Amniotic epithelial cell (primary cell): ENCODE data around the gene GAGE13.
"Not testable (repeated sequence)": the region's sequence is repeated elsewhere in the genome, so short reads cannot be mapped to it uniquely, and the experiment has no call there.

Experiments
- DNase-seq: peaks from one replicate; pipeline ENCODE4 v3.0.0-alpha.2; 2010; ENCODE audit warnings: low read depth

The GAGE13 gene, protein sequence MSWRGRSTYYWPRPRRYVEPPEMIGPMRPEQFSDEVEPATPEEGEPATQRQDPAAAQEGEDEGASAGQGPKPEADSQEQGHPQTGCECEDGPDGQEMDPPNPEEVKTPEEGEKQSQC

DNA sequence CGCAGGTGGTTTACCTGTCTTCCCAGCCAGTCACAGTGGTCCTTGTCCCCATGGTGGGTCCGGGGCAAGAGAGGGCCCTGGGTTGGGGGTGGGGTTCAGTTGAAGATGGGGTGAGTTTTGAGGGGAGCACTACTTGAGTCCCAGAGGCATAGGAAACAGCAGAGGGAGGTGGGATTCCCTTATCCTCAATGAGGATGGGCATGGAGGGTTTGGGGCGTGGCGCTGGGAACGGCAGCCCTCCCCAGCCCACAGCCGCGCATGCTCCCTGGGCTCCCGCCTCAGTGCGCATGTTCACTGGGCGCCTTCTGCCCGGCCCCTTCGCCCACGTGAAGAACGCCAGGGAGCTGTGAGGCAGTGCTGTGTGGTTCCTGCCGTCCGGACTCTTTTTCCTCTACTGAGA, at the start of gene GAGE13:
Gene GAGE13, plus strand, starts transcription at position 301 of the 400 bp plus-strand sequence. CDS start 1,156 bp downstream, outside the sequence.
- DNase-seq: not testable (repeated sequence)

DNA sequence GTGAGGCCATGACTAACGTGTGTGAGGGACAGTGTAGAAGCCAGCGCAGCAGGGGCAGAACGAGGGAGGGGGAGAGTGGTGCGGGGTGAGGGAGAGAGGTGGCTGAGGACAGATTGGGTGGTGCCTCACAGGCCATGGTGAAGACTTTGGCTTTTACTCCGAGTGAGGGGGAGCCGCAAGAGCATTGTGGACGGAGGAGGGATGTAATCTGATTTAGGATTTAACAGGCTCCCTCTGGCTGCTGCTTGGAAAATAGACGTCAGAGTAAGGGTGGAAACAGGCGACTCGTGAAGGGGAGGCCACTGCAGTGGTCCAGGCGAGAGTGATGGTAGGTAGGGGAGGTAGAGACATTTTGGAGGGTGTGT, 48.8 kb upstream of the GAGE13 start:
- peak; percentile 27 for DNase-seq

DNA sequence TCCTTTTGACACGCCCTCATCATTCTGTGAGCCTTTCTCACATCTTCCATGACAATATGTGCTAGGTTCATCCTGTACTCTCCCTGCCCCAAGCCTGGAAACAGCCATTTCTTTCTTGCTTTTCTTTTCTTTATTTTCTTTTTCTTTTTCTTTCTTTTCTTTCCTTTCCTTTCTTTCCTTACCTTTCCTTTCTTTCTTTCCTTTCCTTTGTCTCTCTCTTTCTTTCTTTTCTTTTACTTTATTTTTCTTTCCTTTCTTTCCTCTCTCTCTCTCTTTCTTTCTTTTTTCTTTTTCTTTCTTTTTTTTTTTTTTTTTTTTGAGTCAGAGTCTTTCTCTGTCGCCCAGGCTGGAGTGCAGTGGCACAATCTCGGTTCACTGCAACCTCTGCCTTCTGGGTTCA, 47.2 kb upstream of the GAGE13 start:
- DNase-seq: no peak

DNA sequence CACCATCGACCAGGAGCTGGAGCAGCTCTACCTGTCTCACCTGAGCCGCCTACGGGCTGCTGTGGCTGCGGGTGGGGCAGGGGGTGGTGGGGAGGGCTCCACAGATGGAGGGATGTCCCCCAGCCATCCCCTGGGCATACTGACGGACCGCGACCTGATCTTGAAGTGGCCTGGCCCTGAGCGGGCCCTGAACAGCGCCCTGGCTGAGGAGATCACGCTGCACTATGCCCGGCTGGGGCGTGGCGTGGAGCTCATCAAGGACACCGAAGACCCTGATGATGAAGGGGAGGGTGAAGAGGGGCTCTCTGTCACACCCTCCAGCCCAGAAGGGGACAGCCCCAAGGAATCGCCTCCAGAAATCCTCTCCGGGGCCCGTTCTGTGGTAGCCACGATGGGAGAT, 45.2 kb upstream of the GAGE13 start:
- DNase-seq: no peak

DNA sequence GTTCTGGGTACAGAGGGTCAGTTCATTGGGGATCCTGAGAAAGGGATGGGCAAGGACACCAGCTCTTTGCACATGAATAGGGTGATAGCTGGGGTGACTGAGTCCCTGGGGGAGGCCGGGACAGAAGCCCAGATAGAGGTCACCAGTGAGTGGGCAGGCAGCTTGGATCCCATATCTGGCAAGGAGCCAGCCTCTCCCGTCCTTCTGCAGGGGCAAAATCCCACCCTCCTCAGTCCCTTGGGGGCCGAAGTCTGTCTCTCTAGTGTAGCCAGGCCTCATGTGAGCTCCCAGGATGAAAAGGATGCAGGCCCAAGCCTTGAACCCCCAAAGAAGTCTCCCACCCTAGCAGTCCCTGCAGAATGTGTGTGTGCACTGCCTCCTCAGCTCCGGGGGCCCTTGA, 44.8 kb upstream of the GAGE13 start:
- no peak for DNase-seq

DNA sequence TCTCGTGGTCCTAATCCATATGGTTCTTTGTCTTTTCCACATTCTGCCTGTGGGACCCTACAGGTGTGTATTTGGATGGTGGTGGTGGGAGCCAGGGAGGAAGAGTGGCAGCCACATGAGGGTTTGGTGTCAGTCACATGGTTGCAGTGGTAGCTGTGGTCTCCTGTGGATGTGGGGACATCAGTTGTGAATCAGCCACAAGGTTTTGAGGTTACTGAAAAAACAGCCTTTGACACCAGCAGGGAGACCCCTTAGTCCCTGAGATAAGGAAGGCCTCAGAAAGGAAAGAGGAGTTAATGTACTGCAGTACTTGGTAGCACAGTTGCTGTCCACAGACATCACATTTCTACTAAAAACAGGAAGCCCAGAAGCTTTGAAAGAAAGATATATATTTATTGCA, 43.7 kb upstream of the GAGE13 start:
- no peak for DNase-seq

DNA sequence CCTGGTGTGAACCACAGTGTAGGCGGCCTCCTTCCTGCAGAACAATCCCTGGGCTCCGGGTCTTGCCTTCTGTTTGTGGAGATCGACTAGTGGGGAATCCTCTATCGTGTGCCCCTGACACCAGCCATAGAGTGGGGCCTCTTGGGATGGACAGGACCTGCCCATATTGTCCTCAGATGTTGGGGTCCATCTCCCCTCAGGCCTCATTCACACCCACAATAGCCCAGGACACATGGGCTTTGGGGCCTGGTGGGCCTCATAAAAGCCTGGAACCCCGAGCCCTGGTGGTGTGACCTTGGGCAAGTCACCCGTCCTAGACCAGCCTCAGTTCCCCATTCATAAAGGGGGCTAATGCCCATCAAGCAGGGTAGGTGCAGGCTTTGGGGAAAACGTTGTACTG, 41.2 kb upstream of the GAGE13 start:
- DNase-seq: no peak

DNA sequence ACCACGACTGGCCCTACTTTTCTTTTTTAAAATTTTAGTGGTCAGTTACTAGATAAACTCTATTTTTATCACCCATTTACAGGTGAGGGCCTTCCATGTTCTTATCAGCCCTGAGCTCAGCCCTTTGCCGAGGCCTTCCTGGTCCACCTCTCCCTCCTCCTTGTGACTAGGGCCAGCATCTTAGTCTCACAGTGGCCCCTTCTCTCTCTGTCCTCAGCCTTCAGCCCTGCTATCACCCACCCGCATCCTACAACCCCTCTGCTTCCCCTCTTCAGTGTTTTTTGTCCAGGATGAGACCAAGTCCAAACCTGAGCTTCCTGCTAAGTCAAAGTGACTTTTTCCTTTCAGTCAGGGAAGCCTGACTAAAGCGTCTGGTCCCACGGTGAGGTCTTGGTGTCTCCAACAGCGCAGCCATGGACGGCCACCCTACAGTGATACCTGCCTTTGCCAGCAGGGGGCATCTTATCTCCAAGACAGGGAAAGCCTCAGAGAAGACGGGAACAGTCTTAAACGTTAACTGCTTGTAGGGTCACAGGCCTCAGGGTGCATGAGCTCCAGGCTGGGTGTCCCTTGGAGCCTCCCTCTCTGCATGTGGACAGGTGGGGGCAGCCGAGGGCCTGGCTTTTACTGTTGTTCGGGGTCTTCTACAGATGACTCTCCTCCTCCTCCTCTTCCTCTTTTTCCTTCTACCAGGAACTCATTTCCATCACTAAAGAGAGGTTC, 39.6 kb upstream of the GAGE13 start:
- DNase-seq: peak; percentile 41

DNA sequence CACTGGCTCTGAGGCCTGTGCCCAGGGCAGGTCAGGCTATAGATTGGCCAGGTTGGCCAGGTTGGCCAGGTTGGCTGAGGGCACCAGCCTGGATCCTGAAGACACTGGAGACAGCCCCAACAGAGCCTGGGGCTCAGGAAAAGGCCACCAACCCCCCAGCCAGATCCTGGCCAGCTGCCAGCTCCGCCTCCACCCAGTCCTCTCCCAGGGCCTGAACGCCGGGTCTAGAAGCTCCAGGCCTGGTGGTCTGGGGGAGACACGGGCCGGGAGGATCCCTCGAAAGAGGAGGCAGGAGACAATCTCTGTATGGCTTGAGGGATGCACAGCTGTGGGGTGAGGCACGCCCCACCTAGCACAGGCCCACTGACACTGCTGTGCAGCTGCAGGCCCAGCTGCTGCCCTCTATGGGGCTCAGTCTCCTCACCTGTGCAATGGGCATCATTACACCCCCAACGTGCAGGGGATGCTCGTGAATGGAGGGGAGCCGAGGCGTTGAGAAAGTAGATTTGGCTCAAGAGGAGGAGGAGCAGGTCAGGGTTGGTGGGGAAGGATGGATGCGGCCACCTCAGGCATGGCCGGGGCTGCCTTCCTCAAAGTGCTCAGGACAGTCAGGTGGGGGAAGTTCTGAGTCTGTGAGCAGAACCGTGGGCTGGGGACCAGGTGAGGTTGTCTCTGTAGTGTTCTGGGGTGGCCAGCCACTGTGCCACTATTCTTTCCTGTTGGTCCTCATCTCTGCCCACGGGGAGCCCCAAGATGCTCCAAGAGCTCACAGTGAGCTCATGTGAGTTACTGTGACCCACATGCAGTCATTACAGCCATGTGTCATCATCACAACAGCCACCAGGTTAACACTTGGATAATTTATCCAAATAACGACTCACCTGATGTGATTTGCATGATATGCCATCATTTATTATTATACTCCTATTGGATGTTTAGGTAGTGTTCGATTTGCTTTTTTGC, 38.7 kb upstream of the GAGE13 start:
- DNase-seq: no peak

DNA sequence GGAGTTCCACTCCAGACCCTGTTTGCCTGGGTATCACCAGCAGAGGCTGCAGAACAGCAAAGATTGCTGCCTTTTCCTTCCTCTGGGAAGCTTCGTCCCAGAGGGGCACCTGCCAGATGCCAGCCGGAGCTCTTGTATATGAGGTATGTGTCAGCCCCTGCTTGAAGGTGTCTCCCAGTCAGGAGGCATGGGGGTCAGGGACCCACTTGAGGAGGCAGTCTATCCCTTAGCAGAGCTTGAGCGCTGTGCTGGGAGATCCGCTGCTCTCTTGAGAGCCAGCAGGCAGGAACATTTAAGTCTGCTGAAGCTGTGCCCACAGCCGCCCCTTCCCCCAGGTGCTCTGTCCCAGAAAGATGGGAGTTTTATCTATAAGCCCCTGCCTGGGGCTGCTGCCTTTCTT, 32.1 kb upstream of the GAGE13 start:
- DNase-seq: not testable (repeated sequence)

DNA sequence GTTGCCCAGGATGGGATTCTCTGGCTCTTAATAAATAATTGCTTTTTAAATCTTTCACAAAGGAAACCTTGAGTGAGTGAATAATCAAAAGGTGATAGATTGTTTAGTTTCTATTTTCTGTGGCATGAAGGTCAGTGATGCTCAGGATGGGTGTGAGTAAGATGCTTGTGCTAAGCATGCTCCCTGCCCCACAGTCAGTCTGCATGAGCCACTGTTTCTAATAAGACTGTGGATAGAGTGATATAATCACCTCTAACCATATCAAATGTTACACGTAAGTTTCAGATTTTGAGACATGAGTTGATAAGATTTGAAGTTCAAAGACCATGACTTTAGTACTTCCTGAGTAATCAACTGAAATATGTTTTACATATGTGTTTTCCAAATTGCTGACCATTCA, 30.7 kb upstream of the GAGE13 start:
- DNase-seq: no peak

DNA sequence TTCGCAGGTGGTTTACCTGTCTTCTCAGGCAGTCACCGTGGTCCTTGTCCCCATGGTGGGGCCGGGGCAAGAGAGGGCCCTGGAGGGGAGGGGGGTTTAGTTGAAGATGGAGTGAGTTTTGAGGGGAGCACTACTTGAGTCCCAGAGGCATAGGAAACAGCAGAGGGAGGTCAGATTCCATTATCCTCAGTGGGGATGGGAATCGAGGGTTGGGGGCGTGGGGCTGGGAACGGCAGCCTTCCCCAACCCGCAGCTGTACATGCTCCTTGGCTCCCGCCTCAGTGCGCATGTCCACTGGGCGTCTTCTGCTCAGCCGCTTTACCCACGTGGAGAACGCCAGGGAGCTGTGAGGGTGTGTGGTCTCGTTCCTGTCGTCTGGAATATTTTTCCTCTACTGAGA, 28.0 kb upstream of the GAGE13 start, which contains the start of gene GAGE10:
Gene GAGE10, plus strand, starts transcription at position 301 of the 400 bp plus-strand sequence. CDS start 1,214 bp downstream, outside the sequence.
- DNase-seq: no peak

DNA sequence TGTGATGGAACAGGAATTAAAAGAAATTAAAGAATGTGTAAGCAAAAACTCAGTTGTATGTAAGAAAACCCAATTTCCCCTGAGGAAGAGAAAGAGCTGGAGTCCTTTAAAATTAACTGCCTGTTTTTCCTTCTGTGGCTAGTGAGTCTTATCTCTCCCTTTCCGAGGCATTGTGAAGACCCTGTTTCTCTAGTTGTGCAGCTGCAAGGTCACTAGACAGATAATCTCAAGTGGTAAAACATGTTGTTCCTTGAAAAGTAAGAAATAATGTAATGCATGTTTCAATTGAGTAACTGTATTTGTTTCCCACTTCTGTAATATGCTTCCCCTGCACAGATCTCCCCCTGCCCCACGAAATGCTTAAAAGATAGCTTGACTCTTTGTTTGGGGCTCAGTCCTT, 23.6 kb upstream of the GAGE13 start:
- not testable (repeated sequence) for DNase-seq

DNA sequence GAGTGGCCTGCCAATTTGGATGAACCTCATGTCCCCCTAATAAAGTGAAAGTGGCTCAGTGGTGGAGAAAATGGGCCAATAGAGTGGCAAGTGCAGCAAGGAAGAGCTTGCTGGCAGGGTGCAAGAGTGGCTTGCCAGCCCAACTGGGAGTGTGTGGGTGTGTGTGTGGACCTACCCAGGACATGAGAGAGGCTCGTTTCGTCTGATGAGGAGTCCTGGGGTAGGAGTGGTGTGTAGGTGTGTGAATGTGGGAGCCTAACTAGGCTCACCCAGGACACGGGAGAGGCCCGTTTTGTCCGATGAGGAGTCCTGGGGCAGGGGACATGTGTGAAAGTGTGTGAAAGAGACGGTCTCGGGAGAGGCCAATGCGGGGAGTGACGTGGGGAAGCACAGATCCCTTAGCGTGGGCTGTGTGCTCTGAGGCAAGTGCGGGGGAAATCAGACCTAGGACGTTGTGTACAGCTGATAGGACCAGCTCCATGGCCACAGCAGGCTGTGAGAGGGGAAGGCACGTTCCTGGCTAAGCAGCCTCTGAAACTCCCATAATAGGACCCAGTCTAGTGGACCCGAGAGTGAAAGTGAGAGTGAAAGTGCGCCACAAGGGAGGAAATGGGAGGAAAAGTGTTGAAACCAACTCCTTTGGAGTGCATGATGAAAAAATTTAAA, 22.6 kb upstream of the GAGE13 start:
- peak; percentile 10 for DNase-seq

DNA sequence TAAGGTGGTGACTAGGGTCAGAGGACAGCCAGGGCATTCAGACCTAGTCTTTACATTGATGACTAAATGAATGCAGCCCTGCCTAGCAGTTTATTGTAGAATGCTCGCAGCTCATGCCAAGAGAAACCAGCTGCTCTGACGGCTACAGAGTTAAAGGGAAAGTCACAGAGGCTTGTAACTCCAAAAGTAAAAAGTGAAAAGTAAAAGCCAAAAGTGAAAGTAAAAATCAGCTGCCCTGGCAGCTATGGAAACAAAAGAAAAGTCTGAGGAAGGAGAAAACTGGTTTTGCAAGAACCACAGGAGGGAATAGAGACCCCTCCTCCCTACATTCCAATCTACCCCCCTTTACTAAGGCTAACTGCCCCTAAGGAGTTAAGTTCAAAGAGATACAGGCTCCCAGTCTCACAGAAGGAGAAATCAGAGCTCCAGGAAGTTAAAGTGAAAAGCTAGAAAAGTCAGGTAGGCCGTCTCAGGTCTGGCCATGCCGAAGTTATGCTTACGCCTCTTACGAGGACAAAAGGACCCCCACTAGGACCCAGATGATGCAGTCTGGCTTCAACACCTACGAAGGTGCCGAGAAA, 21.9 kb upstream of the GAGE13 start:
- peak; percentile 9 for DNase-seq

DNA sequence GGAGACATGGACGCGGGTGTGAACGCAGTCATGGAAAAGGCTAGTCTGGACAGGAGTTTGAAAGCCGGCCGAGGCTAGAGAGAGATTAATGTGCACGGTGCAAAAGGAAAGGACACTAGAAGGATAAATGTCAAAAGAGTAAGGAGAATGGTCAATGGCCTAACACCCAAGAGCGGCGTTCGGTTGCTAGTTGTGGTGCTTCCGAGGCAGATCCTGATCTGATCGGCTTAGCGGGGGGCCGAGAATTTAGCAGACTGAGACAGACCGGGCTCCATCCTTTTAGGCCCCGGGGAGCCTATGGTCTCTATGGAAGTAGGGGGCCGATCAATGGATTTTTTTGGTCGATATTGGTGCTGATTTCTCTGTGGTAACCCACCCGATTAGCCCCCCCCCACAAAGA, 21.0 kb upstream of the GAGE13 start:
- no peak for DNase-seq

DNA sequence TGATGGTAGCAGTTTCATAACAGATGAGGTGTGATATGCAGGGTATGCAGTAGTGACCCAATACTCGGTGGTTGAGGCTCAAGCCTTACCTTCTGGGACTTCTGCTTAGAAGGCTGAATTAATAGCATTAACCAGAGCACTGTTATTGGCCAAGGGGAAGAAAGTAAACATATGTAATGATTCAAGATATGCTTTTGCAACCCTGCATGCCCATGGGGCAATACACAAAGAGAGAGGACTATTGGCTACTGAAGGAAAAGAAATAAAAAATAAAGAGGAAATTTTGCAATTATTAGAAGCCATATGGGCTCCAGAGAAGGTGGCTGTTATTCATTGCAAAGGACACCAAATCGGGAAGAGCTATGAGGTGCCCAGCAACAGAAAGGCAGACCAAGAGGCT, 19.2 kb upstream of the GAGE13 start:
- DNase-seq: no peak

DNA sequence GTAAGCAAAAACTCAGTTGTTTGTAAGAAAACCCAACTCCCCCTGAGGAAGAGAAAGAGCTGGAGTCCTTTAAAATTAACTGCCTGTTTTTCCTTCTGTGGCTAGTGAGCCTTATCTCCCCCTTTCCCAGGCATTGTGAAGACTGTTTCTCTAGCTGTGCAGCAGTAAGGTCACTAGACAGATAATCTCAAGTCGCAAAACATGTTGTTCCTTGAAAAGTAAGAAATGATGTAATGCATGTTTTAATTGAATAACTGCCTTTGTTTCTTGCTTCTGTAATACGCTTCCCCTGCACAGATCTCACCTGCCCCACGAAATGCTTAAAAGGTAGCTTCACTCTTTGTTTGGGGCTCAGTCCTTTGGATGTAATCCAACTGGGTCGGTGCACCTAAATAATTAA, 15.3 kb upstream of the GAGE13 start:
- no peak for DNase-seq

DNA sequence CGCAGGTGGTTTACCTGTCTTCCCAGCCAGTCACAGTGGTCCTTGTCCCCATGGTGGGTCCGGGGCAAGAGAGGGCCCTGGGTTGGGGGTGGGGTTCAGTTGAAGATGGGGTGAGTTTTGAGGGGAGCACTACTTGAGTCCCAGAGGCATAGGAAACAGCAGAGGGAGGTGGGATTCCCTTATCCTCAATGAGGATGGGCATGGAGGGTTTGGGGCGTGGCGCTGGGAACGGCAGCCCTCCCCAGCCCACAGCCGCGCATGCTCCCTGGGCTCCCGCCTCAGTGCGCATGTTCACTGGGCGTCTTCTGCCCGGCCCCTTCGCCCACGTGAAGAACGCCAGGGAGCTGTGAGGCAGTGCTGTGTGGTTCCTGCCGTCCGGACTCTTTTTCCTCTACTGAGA, 9.6 kb upstream of the GAGE13 start, which contains the start of gene GAGE12J:
Gene GAGE12J, plus strand, starts transcription at position 301 of the 400 bp plus-strand sequence. CDS start 1,157 bp downstream, outside the sequence.
- not testable (repeated sequence) for DNase-seq

DNA sequence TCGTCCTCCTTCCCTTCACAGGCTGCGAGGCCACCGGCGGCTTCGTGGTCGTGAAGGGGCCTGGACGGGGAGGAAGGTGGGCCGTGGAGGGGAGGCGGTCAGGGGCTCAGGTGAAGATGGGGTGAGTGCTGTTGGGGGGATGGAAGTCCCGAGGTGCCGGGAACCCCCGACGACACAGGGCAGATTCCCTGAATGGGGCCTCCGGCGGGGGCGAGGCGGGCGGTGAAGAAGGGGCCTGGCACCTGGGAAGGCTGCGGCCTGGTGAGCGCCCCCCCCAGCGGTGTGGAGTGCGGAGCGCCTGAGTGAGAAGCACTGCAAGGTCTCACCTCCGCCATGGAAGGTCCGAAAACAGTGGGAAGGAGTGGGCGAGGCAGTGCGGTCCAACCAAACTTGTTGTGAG, 9.1 kb upstream of the GAGE13 start:
- not testable (repeated sequence) for DNase-seq

DNA sequence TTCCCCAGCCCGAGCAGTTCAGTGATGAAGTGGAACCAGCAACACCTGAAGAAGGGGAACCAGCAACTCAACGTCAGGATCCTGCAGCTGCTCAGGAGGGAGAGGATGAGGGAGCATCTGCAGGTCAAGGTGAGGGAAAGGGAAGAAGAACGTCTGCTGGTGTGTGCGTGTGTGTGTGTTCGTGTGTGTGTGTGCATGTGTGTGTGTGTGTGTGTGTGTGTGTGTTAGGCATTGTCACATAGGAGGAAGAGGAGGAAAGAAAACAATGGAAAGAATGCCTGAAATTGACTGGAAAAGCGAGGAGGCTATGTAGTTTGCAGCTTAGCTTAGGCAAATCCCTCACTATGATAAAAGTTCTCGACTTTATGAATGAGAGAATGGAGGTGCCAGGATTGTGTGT, 7.6 kb upstream of the GAGE13 start:
- not testable (repeated sequence) for DNase-seq

DNA sequence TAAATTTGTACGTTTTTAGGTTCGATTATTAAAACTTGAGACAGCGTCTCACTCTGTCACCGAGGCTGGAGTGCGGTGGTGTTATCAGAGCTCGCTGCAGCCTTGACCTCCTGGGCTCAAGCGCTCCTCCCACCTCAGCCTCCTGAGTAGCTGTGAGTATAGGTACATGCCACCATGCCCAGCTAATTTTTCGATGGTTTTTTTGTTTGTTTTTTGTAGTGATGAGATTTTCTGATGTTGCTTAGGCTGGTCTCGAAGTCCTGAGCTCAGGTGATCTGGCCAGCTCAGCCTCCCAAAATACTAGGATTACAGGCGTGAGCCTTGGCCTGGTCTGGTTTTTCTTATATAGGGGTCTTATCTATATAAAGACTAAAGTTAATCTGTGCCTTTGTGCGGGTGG, 961 bp upstream of the GAGE13 start:
- not testable (repeated sequence) for DNase-seq
